T1000 (cell line): Measurements from ENCODE around the gene LAMB4.
"Not testable (repeated sequence)": the region's sequence is repeated elsewhere in the genome, so short reads cannot be mapped to it uniquely, and the experiment has no call there.

Source experiments
- DNase-seq: peaks from one replicate; lab custom pipeline; 2025; ENCODE audit warnings: mixed read lengths; lab: John Stamatoyannopoulos, UW

The LAMB4 gene

GRCh38 chr7:108048422-108048821 is 81.7 kb downstream of the LAMB4 start:
- no peak for DNase-seq

- DNase-seq: no peak
Measured at GRCh38 chr7:108046952-108047506, 83.1 kb downstream of the LAMB4 start.

- DNase-seq: no peak
Measured at GRCh38 chr7:108045669-108046068, 84.5 kb downstream of the LAMB4 start.

- no peak for DNase-seq
Measured at GRCh38 chr7:108045154-108045553, 85.0 kb downstream of the LAMB4 start.

- DNase-seq: no peak
Measured at GRCh38 chr7:108044345-108044744, 85.8 kb downstream of the LAMB4 start.

- no peak for DNase-seq
Measured at GRCh38 chr7:108038986-108039385, 91.2 kb downstream of the LAMB4 start.

GRCh38 chr7:108037741-108038140 is 92.4 kb downstream of the LAMB4 start:
- no peak for DNase-seq

GRCh38 chr7:108037140-108037539 is 93.0 kb downstream of the LAMB4 start:
- DNase-seq: no peak

GRCh38 chr7:108034586-108034985 is 95.6 kb downstream of the LAMB4 start:
- no peak for DNase-seq

- DNase-seq: no peak
Measured at GRCh38 chr7:108033776-108034497, 96.2 kb downstream of the LAMB4 start.

GRCh38 chr7:108033309-108033708 is 96.9 kb downstream of the LAMB4 start:
- DNase-seq: not testable (repeated sequence)

- DNase-seq: no peak
Measured at GRCh38 chr7:108030516-108030915, 99.6 kb downstream of the LAMB4 start.

GRCh38 chr7:108029034-108029433 is 101.1 kb downstream of the LAMB4 start:
- DNase-seq: no peak

- DNase-seq: no peak
Measured at GRCh38 chr7:108028111-108028510, 102.0 kb downstream of the LAMB4 start.

GRCh38 chr7:108027239-108027638 is 102.9 kb downstream of the LAMB4 start:
- no peak for DNase-seq

- DNase-seq: no peak
Measured at GRCh38 chr7:108026647-108027046, 103.5 kb downstream of the LAMB4 start.

- DNase-seq: no peak
Measured at GRCh38 chr7:108026116-108026515, 104.0 kb downstream of the LAMB4 start.

- no peak for DNase-seq
Measured at GRCh38 chr7:108024538-108024937, 105.6 kb downstream of the LAMB4 start.

GRCh38 chr7:108020585-108020984 is 109.6 kb downstream of the LAMB4 start:
- DNase-seq: no peak

- DNase-seq: no peak
Measured at GRCh38 chr7:108018668-108019067, 111.5 kb downstream of the LAMB4 start.

- no peak for DNase-seq
Measured at GRCh38 chr7:108017776-108018151, 112.4 kb downstream of the LAMB4 start.

- DNase-seq: no peak
Measured at GRCh38 chr7:108016841-108017775, 113.1 kb downstream of the LAMB4 start.

- no peak for DNase-seq
Measured at GRCh38 chr7:108015740-108016139, 114.4 kb downstream of the LAMB4 start.
